ENCODE measurements around the gene HDAC4.

HDAC4 gene

DNA sequence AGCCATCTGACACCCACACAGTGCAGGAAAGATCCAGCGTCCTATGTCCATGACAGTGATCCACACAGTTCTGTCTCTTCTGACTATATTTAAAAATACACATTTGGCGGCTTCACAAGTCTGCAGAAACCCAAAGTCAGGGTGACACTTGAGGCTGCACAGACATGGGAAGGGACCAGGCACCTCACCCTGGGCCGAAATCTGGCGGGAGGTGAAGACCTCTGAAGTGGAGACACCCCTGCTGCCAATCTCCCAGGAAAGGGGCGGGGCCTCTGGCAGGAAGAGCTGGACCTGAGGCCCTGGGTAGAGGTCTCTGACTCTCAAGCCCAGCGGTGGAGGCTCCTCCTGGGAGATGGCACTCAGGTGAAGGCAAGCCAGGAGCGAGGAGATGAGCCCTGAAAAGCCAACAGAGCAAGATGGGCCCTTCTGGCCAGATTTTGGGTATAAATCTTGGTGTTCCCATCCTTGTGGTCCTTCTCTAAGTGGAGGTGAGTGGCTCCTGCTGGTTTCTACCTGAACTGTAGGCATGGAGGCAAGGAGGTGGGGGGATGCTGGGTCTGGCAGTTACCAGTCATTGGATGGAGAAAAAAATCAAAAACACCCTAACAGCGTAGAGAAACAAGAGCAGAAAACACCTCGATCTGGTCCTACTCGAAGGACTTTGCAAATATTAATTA lies 248.4 kb downstream of the HDAC4 start:
- H3K9me3 ChIP-seq (ENCODE audit: insufficient read depth, low read depth, low read length), result no peaks in the 10 kb centered on the region
- no peaks in the 10 kb centered on the region for H3K27me3 ChIP-seq (ENCODE audit: insufficient read depth, low read length)
- H3K4me1 ChIP-seq (ENCODE audit: insufficient read depth, low read length), result no peaks in the 10 kb centered on the region
- peaks cover 41% of the 10 kb centered on the region for H3K36me3 ChIP-seq (ENCODE audit: insufficient read depth, low read depth, low read length)
- H3K27ac ChIP-seq (ENCODE audit: low read length), result no peak overlapping the region
- no peak overlapping the region for H3K4me3 ChIP-seq (ENCODE audit: low read length)
- no peak overlapping the region for H3K9ac ChIP-seq (ENCODE audit: low read depth, low read length)

DNA sequence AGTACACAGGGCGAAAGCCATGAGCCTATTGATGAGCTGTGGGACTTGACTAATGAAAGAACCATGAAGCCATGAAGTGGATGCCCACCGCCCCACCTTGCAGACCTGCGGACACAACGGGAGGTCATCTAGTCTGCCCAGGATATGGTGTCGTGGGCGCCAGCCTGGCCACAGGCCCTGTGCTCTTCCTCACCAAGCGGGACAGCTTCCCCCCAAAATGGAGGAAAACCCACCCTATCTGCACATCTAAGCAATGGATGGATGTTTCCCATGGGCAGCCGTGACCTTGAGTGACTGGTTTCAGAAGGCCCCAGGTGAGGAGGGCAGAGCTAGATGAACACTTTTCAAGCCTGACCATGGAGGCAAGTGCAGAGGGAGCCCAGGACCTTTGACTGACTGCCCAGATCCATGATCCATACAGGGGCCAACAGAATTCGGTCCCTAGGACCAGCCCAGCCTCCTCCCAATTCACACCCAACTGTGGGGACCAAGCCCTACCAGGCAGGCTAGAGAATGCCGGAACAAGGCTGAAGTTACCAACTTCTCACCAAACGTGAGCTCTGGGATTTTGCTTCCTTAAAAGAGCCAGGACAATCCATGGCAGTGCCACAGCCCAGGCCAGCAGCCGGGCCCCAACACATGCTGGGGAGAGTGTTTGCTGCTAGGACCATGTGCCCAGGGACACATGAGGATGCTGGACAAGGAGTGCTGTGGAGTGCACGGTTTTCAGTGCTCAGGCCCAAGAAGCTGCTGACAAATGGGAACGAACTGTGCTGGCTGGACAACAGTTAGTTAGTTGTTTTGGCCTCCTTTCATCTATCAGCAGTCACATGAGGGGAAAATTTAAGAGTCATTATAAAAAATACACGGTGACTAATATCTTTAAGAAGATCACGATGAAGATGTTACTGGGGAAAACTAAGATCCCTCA lies 249.4 kb downstream of the HDAC4 start:
- no peaks in the 10 kb centered on the region for H3K27me3 ChIP-seq (ENCODE audit: insufficient read depth, low read length)
- H3K9ac ChIP-seq (ENCODE audit: low read depth, low read length), result no peak overlapping the region
- H3K9me3 ChIP-seq (ENCODE audit: insufficient read depth, low read depth, low read length), result no peaks in the 10 kb centered on the region
- H3K36me3 ChIP-seq (ENCODE audit: insufficient read depth, low read depth, low read length), result peaks cover 39% of the 10 kb centered on the region
- no peaks in the 10 kb centered on the region for H3K4me1 ChIP-seq (ENCODE audit: insufficient read depth, low read length)
- H3K27ac ChIP-seq (ENCODE audit: low read length), result no peak overlapping the region
- no peak overlapping the region for H3K4me3 ChIP-seq (ENCODE audit: low read length)

DNA sequence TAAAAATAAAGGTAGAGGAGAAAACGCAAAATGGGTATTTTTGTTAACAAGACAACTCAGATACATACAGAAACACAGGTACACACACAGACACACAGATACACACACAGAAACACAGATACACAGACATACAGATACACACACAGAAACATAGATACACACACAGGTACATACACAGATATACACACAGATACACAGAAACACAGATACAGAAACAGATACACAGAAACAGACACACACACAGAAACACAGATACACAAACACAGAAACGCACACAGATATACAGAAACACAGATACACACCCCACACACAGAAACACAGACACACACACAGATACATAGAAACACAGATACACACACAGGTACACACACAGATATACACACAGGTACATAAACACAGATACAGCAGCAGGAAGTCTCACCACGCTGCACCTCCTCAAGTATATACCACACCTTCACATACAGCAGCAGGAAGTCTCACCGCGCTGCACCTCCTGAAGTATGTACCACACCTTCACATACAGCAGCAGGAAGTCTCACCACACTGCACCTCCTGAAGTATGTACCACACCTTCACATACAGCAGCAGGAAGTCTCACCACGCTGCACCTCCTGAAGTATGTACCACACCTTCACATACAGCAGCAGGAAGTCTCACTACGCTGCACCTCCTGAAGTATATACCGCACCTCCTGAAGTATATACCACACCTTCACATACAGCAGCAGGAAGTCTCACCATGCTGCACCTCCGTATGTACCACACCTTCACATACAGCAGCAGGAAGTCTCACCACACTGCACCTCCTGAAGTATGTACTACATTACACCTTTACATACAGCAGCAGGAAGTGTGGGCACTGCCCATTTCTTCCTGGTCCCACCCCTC lies 250.5 kb downstream of the HDAC4 start:
- H3K9ac ChIP-seq (ENCODE audit: low read depth, low read length), result no peak overlapping the region

DNA sequence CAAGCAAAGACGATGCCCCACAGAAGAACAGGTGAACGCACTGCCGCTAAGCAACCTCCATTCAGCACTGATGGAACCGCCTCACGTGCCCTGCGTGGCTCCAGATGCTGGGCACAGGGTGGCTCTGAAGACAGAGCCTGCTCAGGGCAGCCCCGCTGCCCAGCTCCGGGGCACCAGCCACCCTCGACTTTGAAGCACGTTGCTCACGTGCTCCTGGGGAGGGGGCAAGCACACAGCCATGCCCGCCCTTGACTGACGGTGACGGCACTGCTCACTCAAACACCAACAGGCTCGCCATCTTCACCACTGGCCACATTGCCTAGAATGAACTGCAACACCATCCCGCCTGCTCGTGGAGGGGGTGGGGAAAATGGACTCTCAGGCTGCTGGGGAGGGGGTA lies 251.3 kb downstream of the HDAC4 start:
- Histone ChIP-seq H3K27ac (ENCODE audit: low read length) (no peak overlapping the region), H3K27me3 (ENCODE audit: insufficient read depth, low read length) (no peaks in the 10 kb centered on the region), H3K4me3 (ENCODE audit: low read length) (no peak overlapping the region), H3K4me1 (ENCODE audit: insufficient read depth, low read length) (no peaks in the 10 kb centered on the region), H3K36me3 (ENCODE audit: insufficient read depth, low read depth, low read length) (peaks cover 19% of the 10 kb centered on the region), H3K9ac (ENCODE audit: low read depth, low read length) (no peak overlapping the region), H3K9me3 (ENCODE audit: insufficient read depth, low read depth, low read length) (no peaks in the 10 kb centered on the region)

More for the DNA sequence above, 250.5 kb downstream of the HDAC4 start:
- Histone ChIP-seq H3K27ac (ENCODE audit: low read length) (no peak overlapping the region), H3K36me3 (ENCODE audit: insufficient read depth, low read depth, low read length) (peaks cover 28% of the 10 kb centered on the region), H3K9me3 (ENCODE audit: insufficient read depth, low read depth, low read length) (no peaks in the 10 kb centered on the region), H3K4me1 (ENCODE audit: insufficient read depth, low read length) (no peaks in the 10 kb centered on the region), H3K4me3 (ENCODE audit: low read length) (no peak overlapping the region), H3K27me3 (ENCODE audit: insufficient read depth, low read length) (no peaks in the 10 kb centered on the region)

DNA sequence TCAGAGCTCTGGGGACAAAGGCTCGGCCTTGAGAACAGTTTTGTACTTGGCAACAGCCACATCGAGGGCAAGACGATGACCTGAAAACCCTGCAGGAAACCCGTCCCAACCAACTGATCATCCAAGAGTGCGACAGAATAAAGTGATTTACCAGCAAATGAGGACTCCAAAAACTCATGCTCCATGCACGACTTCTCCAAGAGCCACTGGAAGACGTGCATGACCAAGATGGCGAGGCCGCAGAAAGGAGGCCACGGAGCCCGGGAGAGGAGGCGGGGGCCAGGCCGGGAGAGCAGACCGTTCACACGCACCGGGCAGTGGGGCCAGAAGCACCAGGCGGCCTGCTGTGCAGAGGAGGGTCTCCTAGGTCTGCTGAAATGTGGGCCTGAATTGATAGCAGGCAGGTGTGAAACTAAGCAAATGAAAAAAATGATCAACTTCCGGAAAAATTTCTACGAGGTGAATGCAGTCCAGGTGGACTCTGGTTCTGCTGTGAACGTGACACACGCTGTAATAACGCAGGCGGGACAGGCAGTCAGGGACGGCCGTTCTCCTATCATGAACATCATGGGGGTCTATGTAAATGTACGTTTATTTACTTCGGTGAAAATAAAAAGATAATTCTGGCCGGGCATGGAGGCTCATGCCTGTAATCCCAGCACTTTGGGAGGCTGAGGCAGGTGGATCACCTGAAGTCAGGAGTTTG lies 252.2 kb downstream of the HDAC4 start:
- Histone ChIP-seq H3K27me3 (ENCODE audit: insufficient read depth, low read length) (no peaks in the 10 kb centered on the region), H3K4me1 (ENCODE audit: insufficient read depth, low read length) (no peaks in the 10 kb centered on the region), H3K4me3 (ENCODE audit: low read length) (no peak overlapping the region), H3K36me3 (ENCODE audit: insufficient read depth, low read depth, low read length) (peaks cover 12% of the 10 kb centered on the region), H3K9me3 (ENCODE audit: insufficient read depth, low read depth, low read length) (no peaks in the 10 kb centered on the region), H3K9ac (ENCODE audit: low read depth, low read length) (no peak overlapping the region), H3K27ac (ENCODE audit: low read length) (no peak overlapping the region)

DNA sequence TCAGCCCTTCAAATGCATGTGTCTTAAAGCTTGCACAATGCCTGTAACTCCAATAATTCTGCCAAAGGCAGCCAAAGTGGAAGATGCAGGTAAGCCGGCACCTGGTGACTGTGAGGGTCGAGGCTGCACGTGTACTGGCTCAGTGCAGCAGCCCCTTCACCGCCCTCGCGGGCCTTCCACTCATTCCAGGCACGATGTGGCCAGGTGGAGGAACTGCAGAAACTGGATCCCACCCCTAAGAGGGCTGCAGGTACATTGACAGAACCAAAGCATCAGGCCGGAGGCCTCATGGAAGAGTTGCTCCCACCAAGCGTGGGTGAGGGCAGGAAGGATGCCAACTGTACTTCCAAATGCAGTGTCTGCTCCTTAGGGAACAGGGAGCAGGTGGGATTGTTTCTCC lies 253.4 kb downstream of the HDAC4 start:
- H3K27ac ChIP-seq (ENCODE audit: low read length), result no peak overlapping the region
- H3K9ac ChIP-seq (ENCODE audit: low read depth, low read length), result no peak overlapping the region
- no peak overlapping the region for H3K4me3 ChIP-seq (ENCODE audit: low read length)
- H3K27me3 ChIP-seq (ENCODE audit: insufficient read depth, low read length), result no peaks in the 10 kb centered on the region
- H3K9me3 ChIP-seq (ENCODE audit: insufficient read depth, low read depth, low read length), result no peaks in the 10 kb centered on the region
- no peaks in the 10 kb centered on the region for H3K4me1 ChIP-seq (ENCODE audit: insufficient read depth, low read length)
- peaks cover 14% of the 10 kb centered on the region for H3K36me3 ChIP-seq (ENCODE audit: insufficient read depth, low read depth, low read length)

DNA sequence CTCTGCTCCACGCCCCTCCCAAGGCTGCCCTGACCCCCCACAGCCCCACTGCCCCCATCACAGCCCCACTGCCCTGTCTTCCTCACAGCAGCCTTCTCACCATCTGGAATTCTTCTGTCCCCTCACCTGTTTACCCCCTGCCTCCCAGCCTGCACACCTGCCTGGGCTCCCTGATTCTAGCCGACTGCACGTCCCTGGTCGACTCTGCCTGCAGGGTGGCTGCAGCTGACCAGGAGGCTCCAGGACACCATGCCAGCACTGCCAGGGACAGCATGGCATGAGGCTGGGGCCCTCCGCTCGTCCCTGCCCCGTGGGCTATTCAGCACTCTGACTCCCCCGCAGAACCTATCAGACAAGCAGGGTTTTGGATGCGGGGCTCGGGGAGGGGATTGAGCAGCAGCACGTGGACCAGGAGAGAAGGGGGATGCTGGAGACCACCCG lies 254.1 kb downstream of the HDAC4 start:
- H3K4me1 ChIP-seq (ENCODE audit: insufficient read depth, low read length), result no peaks in the 10 kb centered on the region
- no peaks in the 10 kb centered on the region for H3K27me3 ChIP-seq (ENCODE audit: insufficient read depth, low read length)
- peaks cover 14% of the 10 kb centered on the region for H3K36me3 ChIP-seq (ENCODE audit: insufficient read depth, low read depth, low read length)
- H3K9me3 ChIP-seq (ENCODE audit: insufficient read depth, low read depth, low read length), result no peaks in the 10 kb centered on the region
- H3K4me3 ChIP-seq (ENCODE audit: low read length), result no peak overlapping the region
- H3K9ac ChIP-seq (ENCODE audit: low read depth, low read length), result no peak overlapping the region
- H3K27ac ChIP-seq (ENCODE audit: low read length), result no peak overlapping the region

DNA sequence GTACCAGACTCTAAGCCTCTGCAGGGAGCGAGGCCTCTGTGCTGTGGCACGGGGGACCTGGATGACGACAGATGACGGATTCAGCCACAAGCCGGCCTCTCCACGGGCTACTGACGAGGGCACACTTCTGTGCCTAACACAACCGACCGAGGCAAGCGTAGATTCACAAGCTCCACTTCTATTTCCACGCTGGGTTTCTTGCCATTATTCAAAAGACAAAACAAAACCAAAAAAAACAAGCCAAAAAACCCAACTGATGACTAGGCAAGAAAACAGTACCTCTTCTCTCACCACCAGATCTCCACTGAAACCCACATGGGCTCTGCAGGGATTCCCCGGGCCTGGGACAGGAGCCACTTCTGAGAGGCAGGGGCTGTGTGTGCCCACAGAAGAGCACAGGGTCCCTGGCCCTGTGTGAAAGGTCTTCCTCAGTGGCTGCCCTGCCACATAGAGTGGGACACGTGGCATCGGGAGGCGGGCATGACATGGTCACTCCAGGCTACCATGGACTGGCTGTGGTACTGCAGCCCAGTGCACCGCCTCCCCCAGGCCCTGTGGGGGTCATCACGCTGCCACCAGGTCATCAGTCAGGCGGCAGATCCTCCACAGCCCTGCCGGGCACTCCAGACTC lies 254.7 kb downstream of the HDAC4 start:
- H3K4me3 ChIP-seq (ENCODE audit: low read length), result no peak overlapping the region
- peaks cover 14% of the 10 kb centered on the region for H3K36me3 ChIP-seq (ENCODE audit: insufficient read depth, low read depth, low read length)
- H3K4me1 ChIP-seq (ENCODE audit: insufficient read depth, low read length), result no peaks in the 10 kb centered on the region
- H3K9ac ChIP-seq (ENCODE audit: low read depth, low read length), result no peak overlapping the region
- H3K9me3 ChIP-seq (ENCODE audit: insufficient read depth, low read depth, low read length), result no peaks in the 10 kb centered on the region
- H3K27me3 ChIP-seq (ENCODE audit: insufficient read depth, low read length), result no peaks in the 10 kb centered on the region
- no peak overlapping the region for H3K27ac ChIP-seq (ENCODE audit: low read length)

DNA sequence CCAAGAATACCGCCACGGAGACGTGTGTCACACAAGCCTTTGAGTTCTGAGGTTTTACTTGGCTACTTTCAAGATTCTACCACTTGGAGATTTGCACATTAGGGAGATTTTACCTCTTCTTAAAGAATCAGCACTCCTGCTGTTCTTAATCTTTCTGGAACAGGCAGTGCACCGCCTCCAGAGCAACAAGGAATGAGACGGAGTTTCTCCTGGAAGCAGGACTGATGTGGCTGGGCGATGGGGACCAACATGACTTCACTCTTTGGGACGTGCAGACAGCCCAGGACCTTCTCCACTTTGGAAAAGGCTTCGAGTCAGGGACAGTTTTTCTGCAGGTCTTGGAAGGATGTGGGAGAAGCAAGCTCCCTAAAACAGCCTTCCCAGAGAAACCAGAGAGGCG lies 255.2 kb downstream of the HDAC4 start:
- Histone ChIP-seq H3K9me3 (ENCODE audit: insufficient read depth, low read depth, low read length) (no peaks in the 10 kb centered on the region), H3K27ac (ENCODE audit: low read length) (no peak overlapping the region), H3K4me3 (ENCODE audit: low read length) (no peak overlapping the region), H3K27me3 (ENCODE audit: insufficient read depth, low read length) (no peaks in the 10 kb centered on the region), H3K36me3 (ENCODE audit: insufficient read depth, low read depth, low read length) (peaks cover 14% of the 10 kb centered on the region), H3K9ac (ENCODE audit: low read depth, low read length) (no peak overlapping the region), H3K4me1 (ENCODE audit: insufficient read depth, low read length) (no peaks in the 10 kb centered on the region)

DNA sequence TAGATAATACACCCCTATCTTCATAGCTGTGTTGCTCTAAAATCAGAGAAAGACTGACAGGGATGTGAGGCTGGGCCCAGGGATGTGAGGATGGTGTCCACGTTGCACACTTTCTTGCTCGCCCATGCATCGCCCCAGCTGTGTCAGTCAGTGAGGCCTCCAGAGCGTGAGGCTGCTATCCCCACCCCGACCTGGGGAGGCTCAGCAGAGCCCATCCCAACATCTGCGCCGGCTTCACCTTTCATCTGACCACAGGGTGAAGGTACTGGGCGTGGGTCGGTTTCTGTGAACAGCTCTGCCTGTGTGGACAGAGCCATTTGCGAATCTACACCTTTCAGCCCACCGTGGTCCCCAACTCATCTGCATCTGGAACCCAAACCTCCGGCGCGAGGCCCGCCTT lies 255.7 kb downstream of the HDAC4 start:
- H3K27me3 ChIP-seq (ENCODE audit: insufficient read depth, low read length), result no peaks in the 10 kb centered on the region
- H3K4me3 ChIP-seq (ENCODE audit: low read length), result no peak overlapping the region
- no peaks in the 10 kb centered on the region for H3K4me1 ChIP-seq (ENCODE audit: insufficient read depth, low read length)
- peaks cover 14% of the 10 kb centered on the region for H3K36me3 ChIP-seq (ENCODE audit: insufficient read depth, low read depth, low read length)
- H3K27ac ChIP-seq (ENCODE audit: low read length), result no peak overlapping the region
- H3K9ac ChIP-seq (ENCODE audit: low read depth, low read length), result no peak overlapping the region
- no peaks in the 10 kb centered on the region for H3K9me3 ChIP-seq (ENCODE audit: insufficient read depth, low read depth, low read length)

DNA sequence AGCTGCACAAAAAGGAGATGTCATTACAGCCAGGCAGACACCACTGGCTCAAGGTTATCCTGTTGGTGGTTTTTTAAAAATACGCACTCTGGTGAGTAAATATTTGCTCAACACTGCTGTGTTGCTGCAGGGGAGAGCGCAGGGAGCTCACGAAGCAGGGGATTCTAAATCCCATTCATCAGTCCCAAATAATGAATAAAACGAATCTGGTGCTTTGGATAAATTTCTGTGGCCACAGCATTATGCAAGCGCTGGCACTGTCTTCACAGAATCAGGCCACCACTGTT lies 256.2 kb downstream of the HDAC4 start:
- no peak overlapping the region for H3K27ac ChIP-seq (ENCODE audit: low read length)
- no peak overlapping the region for H3K4me3 ChIP-seq (ENCODE audit: low read length)
- peaks cover 14% of the 10 kb centered on the region for H3K36me3 ChIP-seq (ENCODE audit: insufficient read depth, low read depth, low read length)
- no peaks in the 10 kb centered on the region for H3K27me3 ChIP-seq (ENCODE audit: insufficient read depth, low read length)
- no peaks in the 10 kb centered on the region for H3K4me1 ChIP-seq (ENCODE audit: insufficient read depth, low read length)
- H3K9ac ChIP-seq (ENCODE audit: low read depth, low read length), result no peak overlapping the region
- no peaks in the 10 kb centered on the region for H3K9me3 ChIP-seq (ENCODE audit: insufficient read depth, low read depth, low read length)

Data from iPS-20b (cell line).